ENCODE results near the gene OAT.

The OAT gene

DNA sequence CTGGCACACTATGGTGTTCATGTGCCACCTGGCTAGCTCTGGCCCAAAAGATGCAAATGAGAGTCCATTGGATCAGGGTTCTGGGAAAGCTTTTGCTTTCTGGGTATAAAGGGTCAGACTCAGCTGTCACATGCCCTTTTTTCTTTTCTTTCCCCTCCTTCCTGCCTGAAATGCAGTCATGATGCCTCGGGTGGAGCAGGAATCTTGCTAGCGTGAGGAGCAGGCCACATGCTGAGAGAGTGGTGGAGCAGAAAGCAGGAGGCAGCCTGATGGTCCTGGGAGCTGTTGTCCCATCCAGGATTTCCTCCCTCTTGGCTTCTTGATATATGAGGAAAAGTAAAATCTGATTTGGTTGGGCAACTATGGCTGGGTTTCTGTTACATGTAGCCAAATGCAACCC, 40.2 kb upstream of the OAT start:
- H3K9me3 ChIP-seq = no peaks in the 10 kb centered on the region
- no peak overlapping the region for H3K4me3 ChIP-seq
- no peak for DNase-seq
- no peaks in the 10 kb centered on the region for H3K36me3 ChIP-seq
- peaks cover 0 to 18% of the 10 kb centered on the region in 2 donors for H3K27me3 ChIP-seq
- peaks cover 0 to 6% (median 0%) of the 10 kb centered on the region in 4 donors for H3K4me1 ChIP-seq
- H3K27ac ChIP-seq = no peak overlapping the region
- intact Hi-C loops (cut with DNase I; ENCODE audit: low total_unique reads) = no loop called here
- TF ChIP-seq, protein P1, sequence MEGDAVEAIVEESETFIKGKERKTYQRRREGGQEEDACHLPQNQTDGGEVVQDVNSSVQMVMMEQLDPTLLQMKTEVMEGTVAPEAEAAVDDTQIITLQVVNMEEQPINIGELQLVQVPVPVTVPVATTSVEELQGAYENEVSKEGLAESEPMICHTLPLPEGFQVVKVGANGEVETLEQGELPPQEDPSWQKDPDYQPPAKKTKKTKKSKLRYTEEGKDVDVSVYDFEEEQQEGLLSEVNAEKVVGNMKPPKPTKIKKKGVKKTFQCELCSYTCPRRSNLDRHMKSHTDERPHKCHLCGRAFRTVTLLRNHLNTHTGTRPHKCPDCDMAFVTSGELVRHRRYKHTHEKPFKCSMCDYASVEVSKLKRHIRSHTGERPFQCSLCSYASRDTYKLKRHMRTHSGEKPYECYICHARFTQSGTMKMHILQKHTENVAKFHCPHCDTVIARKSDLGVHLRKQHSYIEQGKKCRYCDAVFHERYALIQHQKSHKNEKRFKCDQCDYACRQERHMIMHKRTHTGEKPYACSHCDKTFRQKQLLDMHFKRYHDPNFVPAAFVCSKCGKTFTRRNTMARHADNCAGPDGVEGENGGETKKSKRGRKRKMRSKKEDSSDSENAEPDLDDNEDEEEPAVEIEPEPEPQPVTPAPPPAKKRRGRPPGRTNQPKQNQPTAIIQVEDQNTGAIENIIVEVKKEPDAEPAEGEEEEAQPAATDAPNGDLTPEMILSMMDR (IDR thresholded peaks at IDR 0.05) = no peak

DNA sequence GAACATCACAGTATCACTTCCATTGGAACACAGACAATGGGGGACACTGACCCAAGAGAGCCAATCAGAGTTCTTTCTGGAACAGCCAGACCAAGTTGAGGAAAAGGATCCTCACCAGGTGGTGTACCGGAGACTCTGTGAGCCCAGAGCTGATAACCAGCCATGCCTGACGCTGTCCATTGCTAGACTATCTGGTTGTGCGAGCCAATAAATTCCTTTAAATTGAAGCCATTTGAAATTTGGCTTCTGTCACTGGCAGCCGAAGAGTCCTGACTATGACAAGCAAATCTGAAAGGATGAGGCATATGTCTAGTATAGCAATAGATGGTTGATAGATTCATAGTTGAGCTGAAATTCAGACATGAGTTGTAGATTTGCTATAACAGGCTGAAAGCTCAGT, 39.8 kb upstream of the OAT start:
- Histone ChIP-seq H3K9me3 (no peaks in the 10 kb centered on the region), H3K36me3 (no peaks in the 10 kb centered on the region), H3K27ac (no peak overlapping the region), H3K4me3 (no peak overlapping the region), H3K4me1 (peaks cover 0 to 6% (median 0%) of the 10 kb centered on the region in 4 donors), H3K27me3 (peaks cover 0 to 20% of the 10 kb centered on the region in 2 donors)
- DNase-seq = no peak
- intact Hi-C loops (cut with DNase I; ENCODE audit: low total_unique reads) = no loop called here
- TF ChIP-seq, protein P1 (IDR thresholded peaks at IDR 0.05) = no peak

- Histone ChIP-seq H3K4me1 (peaks cover 0 to under 1% (median 0%) of the 10 kb centered on the region in 4 donors), H3K4me3 (no peak overlapping the region), H3K27ac (no peak overlapping the region), H3K27me3 (peaks cover 0 to 50% of the 10 kb centered on the region in 2 donors), H3K9me3 (no peaks in the 10 kb centered on the region), H3K36me3 (no peaks in the 10 kb centered on the region)
- TF ChIP-seq, protein P1 (IDR thresholded peaks at IDR 0.05) = no peak
- intact Hi-C loops (cut with DNase I; ENCODE audit: low total_unique reads) = no loop called here
- DNase-seq = no peak
These were observed 36.7 kb upstream of the OAT start for GRCh38 chr10:124455441-124455840.

DNA sequence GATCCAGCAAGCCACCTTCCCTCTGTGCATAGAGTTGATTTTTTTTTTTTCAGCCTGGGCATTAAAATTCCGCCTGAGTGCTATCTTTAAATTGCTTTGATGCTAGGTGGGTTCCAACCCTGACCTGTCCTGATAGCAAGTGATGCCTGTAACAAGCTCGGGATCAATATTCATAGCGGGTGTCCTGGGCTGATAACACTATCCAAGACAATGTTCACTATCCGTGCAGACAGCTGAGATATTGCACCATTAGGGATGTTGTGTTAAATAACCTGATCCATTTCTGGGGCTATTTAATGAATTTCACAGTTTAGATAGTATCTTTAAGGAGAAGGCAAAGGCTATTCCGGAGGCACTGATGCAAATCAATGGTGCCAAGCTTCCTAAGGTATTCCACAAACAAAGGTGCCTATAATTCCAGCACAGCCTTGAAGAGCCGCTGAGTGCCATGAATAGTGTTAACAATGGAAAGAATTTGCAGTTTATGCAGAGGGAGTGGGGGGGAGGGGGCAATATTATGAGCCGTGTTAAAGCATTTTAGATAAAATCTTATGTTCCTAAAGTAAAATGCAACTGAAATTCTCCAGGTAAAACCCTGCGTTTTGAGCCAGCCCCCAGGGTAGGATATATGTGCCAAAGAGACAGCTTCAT, 35.4 kb upstream of the OAT start:
- DNase-seq = no peak
- H3K27me3 ChIP-seq = peaks cover 0 to 64% of the 10 kb centered on the region in 2 donors
- no peaks in the 10 kb centered on the region for H3K36me3 ChIP-seq
- intact Hi-C loops (cut with DNase I; ENCODE audit: low total_unique reads) = no loop called here
- TF ChIP-seq, protein P1 (IDR thresholded peaks at IDR 0.05) = no peak
- H3K27ac ChIP-seq = no peak overlapping the region
- no peaks in the 10 kb centered on the region for H3K9me3 ChIP-seq
- peaks cover 0 to 14% (median 12%) of the 10 kb centered on the region in 4 donors for H3K4me1 ChIP-seq
- H3K4me3 ChIP-seq = no peak overlapping the region

DNA sequence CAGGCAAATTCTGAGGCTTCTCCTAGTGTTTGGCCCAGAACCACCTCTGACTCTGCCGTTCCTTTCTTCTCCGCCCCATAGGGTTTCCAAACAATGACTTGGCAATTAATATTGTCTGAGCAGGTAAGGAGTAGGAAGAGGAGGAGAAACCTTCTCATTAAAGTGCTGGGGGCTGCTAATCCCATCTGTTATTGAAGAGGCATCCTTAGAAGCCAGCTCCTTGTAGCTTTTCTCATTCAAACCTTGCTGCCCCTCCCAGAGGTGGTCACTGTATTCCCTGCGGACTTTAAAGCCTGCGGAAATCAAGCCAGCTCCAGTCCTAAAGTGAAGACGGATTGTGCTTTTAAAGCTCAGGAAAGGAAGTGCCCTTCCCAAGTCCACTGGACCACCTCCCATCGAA, 32.6 kb upstream of the OAT start:
- Histone ChIP-seq H3K9me3 (no peaks in the 10 kb centered on the region), H3K4me1 (peaks cover 0 to 35% (median 32%) of the 10 kb centered on the region in 4 donors), H3K27me3 (peaks cover 4 to 86% of the 10 kb centered on the region in 2 donors), H3K36me3 (no peaks in the 10 kb centered on the region), H3K27ac (no peak overlapping the region), H3K4me3 (no peak overlapping the region)
- TF ChIP-seq, protein P1 (IDR thresholded peaks at IDR 0.05) = no peak
- intact Hi-C loops (cut with DNase I; ENCODE audit: low total_unique reads) = no loop called here
- DNase-seq = no peak

DNA sequence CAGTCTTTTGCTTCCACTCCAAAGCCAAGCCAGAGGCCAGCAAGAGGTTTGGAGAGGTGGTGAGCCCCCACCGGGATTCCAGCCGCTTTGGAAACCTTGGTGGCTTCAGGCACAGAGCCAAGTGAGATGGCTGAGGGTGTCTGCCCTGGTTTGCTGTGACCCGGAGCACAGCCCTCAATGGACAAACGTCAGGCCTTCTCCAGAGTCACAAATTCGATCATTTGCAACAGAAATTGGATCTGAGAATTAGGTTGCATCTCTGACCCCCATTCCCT, 32.0 kb upstream of the OAT start:
- no peaks in the 10 kb centered on the region for H3K36me3 ChIP-seq
- peaks cover 4 to 88% of the 10 kb centered on the region in 2 donors for H3K27me3 ChIP-seq
- H3K27ac ChIP-seq = no peak overlapping the region
- H3K9me3 ChIP-seq = no peaks in the 10 kb centered on the region
- intact Hi-C loops (cut with DNase I; ENCODE audit: low total_unique reads) = no loop called here
- DNase-seq = no peak
- H3K4me1 ChIP-seq = peaks cover 0 to 35% (median 32%) of the 10 kb centered on the region in 4 donors
- H3K4me3 ChIP-seq = no peak overlapping the region
- TF ChIP-seq, protein P1 (IDR thresholded peaks at IDR 0.05) = no peak

All from tibial artery (tissue), 4 donors.